ENCODE results near the gene CDCA4.

The CDCA4 gene

GRCh38 chr14:104969741-104970230, 51.1 kb downstream of the CDCA4 start:
- ATAC-seq (ENCODE audit: insufficient read depth, low read depth) (no peak), DNase-seq (no peak)
- H4K20me1 ChIP-seq (ENCODE audit: insufficient read depth, low read length): peaks cover 4% of the 10 kb centered on the region
- H3K79me2 ChIP-seq (ENCODE audit: insufficient read depth, low read length): no peaks in the 10 kb centered on the region
- H3K4me3 ChIP-seq (ENCODE audit: low read depth in 1 of 2, low read length in 2 of 2): no peak overlapping the region
- H3K36me3 ChIP-seq (ENCODE audit: insufficient read depth, low read length): no peaks in the 10 kb centered on the region
- no peak overlapping the region for H3K27ac ChIP-seq (ENCODE audit: low read length)
- no peaks in the 10 kb centered on the region for H3K9me3 ChIP-seq (ENCODE audit: insufficient read depth, low read length, severe bottlenecking)
- TF ChIP-seq CTCF (IDR thresholded peaks at IDR 0.05; ENCODE audit: borderline replicate concordance, extremely low read depth, low read length, poor library complexity, severe bottlenecking) (no peak), EZH2 (IDR thresholded peaks at IDR 0.05; ENCODE audit: borderline replicate concordance, low read depth, low read length, severe bottlenecking) (no peak)
- H3K9ac ChIP-seq (ENCODE audit: low read depth, low read length): no peak overlapping the region
- no peak overlapping the region for H3K4me2 ChIP-seq (ENCODE audit: insufficient read depth, low read length)
- no peaks in the 10 kb centered on the region for H3K27me3 ChIP-seq (ENCODE audit: insufficient read depth, low read length, poor library complexity)
- H2AFZ ChIP-seq (ENCODE audit: low read depth, low read length): no peak overlapping the region
- no peaks in the 10 kb centered on the region for H3K4me1 ChIP-seq (ENCODE audit: insufficient read depth, low read length)

GRCh38 chr14:104968541-104969401, 52.1 kb downstream of the CDCA4 start:
- DNase-seq: no peak
- Histone ChIP-seq H3K27ac (ENCODE audit: low read length) (no peak overlapping the region), H4K20me1 (ENCODE audit: insufficient read depth, low read length) (peaks cover 4% of the 10 kb centered on the region), H3K36me3 (ENCODE audit: insufficient read depth, low read length) (no peaks in the 10 kb centered on the region), H3K9ac (ENCODE audit: low read depth, low read length) (no peak overlapping the region), H3K79me2 (ENCODE audit: insufficient read depth, low read length) (no peaks in the 10 kb centered on the region), H3K9me3 (ENCODE audit: insufficient read depth, low read length, severe bottlenecking) (no peaks in the 10 kb centered on the region), H2AFZ (ENCODE audit: low read depth, low read length) (no peak overlapping the region), H3K27me3 (ENCODE audit: insufficient read depth, low read length, poor library complexity) (no peaks in the 10 kb centered on the region), H3K4me3 (ENCODE audit: low read depth in 1 of 2, low read length in 2 of 2) (no peak overlapping the region), H3K4me2 (ENCODE audit: insufficient read depth, low read length) (no peak overlapping the region), H3K4me1 (ENCODE audit: insufficient read depth, low read length) (no peaks in the 10 kb centered on the region)
- no peak for ATAC-seq (ENCODE audit: insufficient read depth, low read depth)
- TF ChIP-seq CTCF (IDR thresholded peaks at IDR 0.05; ENCODE audit: borderline replicate concordance, extremely low read depth, low read length, poor library complexity, severe bottlenecking): no peak
- no peak for TF ChIP-seq EZH2 (IDR thresholded peaks at IDR 0.05; ENCODE audit: borderline replicate concordance, low read depth, low read length, severe bottlenecking)

- no peaks in the 10 kb centered on the region for H3K27me3 ChIP-seq (ENCODE audit: insufficient read depth, low read length, poor library complexity)
- H3K9me3 ChIP-seq (ENCODE audit: insufficient read depth, low read length, severe bottlenecking): no peaks in the 10 kb centered on the region
- H3K4me2 ChIP-seq (ENCODE audit: insufficient read depth, low read length): no peak overlapping the region
- H3K4me3 ChIP-seq (ENCODE audit: low read depth in 1 of 2, low read length in 2 of 2): no peak overlapping the region
- no peak for TF ChIP-seq CTCF (IDR thresholded peaks at IDR 0.05; ENCODE audit: borderline replicate concordance, extremely low read depth, low read length, poor library complexity, severe bottlenecking)
- TF ChIP-seq EZH2 (IDR thresholded peaks at IDR 0.05; ENCODE audit: borderline replicate concordance, low read depth, low read length, severe bottlenecking): no peak
- ATAC-seq (ENCODE audit: insufficient read depth, low read depth): no peak
- no peak overlapping the region for H3K27ac ChIP-seq (ENCODE audit: low read length)
- H2AFZ ChIP-seq (ENCODE audit: low read depth, low read length): no peak overlapping the region
- H3K9ac ChIP-seq (ENCODE audit: low read depth, low read length): no peak overlapping the region
- no peaks in the 10 kb centered on the region for H3K79me2 ChIP-seq (ENCODE audit: insufficient read depth, low read length)
- no peaks in the 10 kb centered on the region for H3K4me1 ChIP-seq (ENCODE audit: insufficient read depth, low read length)
- no peak for DNase-seq
- H4K20me1 ChIP-seq (ENCODE audit: insufficient read depth, low read length): peaks cover 4% of the 10 kb centered on the region
- H3K36me3 ChIP-seq (ENCODE audit: insufficient read depth, low read length): no peaks in the 10 kb centered on the region
These were observed 52.7 kb downstream of the CDCA4 start for GRCh38 chr14:104968153-104968527.
